Nephron (organoid): ENCODE data around the gene KSR2.
"Not testable (repeated sequence)": the region's sequence is repeated elsewhere in the genome, so short reads cannot be mapped to it uniquely, and the experiment has no call there.

Experiments used
- H3K27ac Mint-ChIP-seq, 3 experiments: 2 replicates each; pipeline ENCODE4 v1.8.0; 2020; ENCODE audit warnings: mixed read lengths in 3 of 3, mild to moderate bottlenecking in 2 of 3, moderate library complexity in 1 of 3
- H3K27me3 Mint-ChIP-seq: 2 replicates; pipeline ENCODE4 v1.8.0; 2021; ENCODE audit warnings: low read depth, mild to moderate bottlenecking, moderate library complexity, mixed read lengths
- H3K36me3 Mint-ChIP-seq: 2 replicates; pipeline ENCODE4 v1.8.0; 2020; ENCODE audit warnings: low read depth, mixed read lengths
- H3K4me1 Mint-ChIP-seq: 2 replicates; pipeline ENCODE4 v1.8.0; 2020; ENCODE audit warnings: mixed read lengths
- H3K4me3 Mint-ChIP-seq, 3 experiments: 2 replicates each; pipeline ENCODE4 v1.8.0; 2020; ENCODE audit warnings: mild to moderate bottlenecking in 3 of 3, mixed read lengths in 3 of 3, moderate library complexity in 2 of 3
- H3K9me3 Mint-ChIP-seq: 2 replicates; pipeline ENCODE4 v1.8.0; 2020; ENCODE audit warnings: mixed read lengths
- CTCF ChIP-seq, 3 experiments: fragments of 200-600 bp; sonication (generic); IDR thresholded peaks; one replicate each; pipeline ENCODE4 v1.5.0; 2021; ENCODE audit warnings: antibody characterized with exemption in 3 of 3; ENCODE audit not compliant: unreplicated experiment in 3 of 3

The KSR2 gene

GRCh38 chr12:117807355-117807754, 161.4 kb downstream of the KSR2 start:
- TF ChIP-seq CTCF (IDR thresholded peaks at IDR 0.05; ENCODE audit: unreplicated experiment in 3 of 3) = no peak
- H3K27ac Mint-ChIP-seq = no peak overlapping the region
- H3K4me1 Mint-ChIP-seq = no peaks in the 10 kb centered on the region
- H3K9me3 Mint-ChIP-seq = no peaks in the 10 kb centered on the region
- no peaks in the 10 kb centered on the region for H3K36me3 Mint-ChIP-seq
- H3K27me3 Mint-ChIP-seq = peaks cover 35% of the 10 kb centered on the region
- H3K4me3 Mint-ChIP-seq = no peak overlapping the region

- Mint-ChIP-seq H3K4me1 (no peaks in the 10 kb centered on the region), H3K9me3 (no peaks in the 10 kb centered on the region), H3K27ac (no peak overlapping the region), H3K36me3 (no peaks in the 10 kb centered on the region), H3K4me3 (no peak overlapping the region), H3K27me3 (peaks cover 41% of the 10 kb centered on the region)
- TF ChIP-seq CTCF (IDR thresholded peaks at IDR 0.05; ENCODE audit: unreplicated experiment in 3 of 3) = no peak
These were observed 162.9 kb downstream of the KSR2 start for GRCh38 chr12:117805865-117806264.

DNA sequence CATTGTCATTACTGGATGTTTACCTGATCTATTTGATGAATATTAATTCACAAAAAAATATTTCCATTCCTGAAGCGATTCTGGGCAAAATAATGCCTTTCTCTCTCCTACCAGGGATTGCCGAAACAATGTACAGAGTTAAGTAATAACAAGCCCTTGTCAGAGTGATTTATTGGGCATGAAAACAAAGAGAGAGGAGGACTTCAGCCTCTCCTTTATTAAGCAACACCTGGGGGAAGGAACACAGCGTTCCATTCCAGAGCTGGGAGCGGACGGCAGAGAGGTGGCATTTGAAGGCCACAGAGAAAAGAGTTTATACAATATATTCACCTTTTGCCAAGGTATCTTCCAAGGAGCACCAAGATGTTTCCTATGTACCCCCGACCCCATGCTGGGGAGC, 165.8 kb downstream of the KSR2 start:
- Mint-ChIP-seq H3K36me3 (no peaks in the 10 kb centered on the region), H3K27ac (no peak overlapping the region), H3K9me3 (no peaks in the 10 kb centered on the region), H3K4me1 (no peaks in the 10 kb centered on the region), H3K4me3 (no peak overlapping the region), H3K27me3 (peaks cover 45% of the 10 kb centered on the region)
- TF ChIP-seq CTCF (IDR thresholded peaks at IDR 0.05; ENCODE audit: unreplicated experiment in 3 of 3) = no peak

DNA sequence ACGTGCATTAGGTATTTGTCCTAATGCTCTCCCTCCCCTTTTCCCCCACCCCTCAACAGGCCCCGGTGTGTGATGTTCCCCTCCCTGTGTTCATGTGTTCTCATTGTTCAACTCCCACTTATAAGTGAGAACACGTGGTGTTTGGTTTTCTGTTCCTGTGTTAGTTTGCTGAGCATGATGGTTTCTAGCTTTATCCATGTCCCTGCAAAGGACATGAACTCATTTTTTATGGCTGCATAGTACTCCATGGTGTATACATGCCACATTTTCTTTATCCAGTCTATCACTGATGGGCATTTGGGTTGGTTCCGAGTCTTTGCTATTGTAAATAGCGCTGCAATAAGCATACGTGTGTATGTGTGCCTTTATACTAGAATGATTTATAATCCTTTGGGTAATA, 168.1 kb downstream of the KSR2 start:
- H3K4me3 Mint-ChIP-seq, H3K4me1 Mint-ChIP-seq: not testable (repeated sequence)
- H3K27me3 Mint-ChIP-seq = peaks cover 50% of the 10 kb centered on the region

GRCh38 chr12:117797202-117797601, 171.6 kb downstream of the KSR2 start:
- Mint-ChIP-seq H3K9me3 (no peaks in the 10 kb centered on the region), H3K27ac (no peak overlapping the region), H3K36me3 (no peaks in the 10 kb centered on the region), H3K4me1 (no peaks in the 10 kb centered on the region), H3K4me3 (no peak overlapping the region), H3K27me3 (peaks cover 35% of the 10 kb centered on the region)
- no peak for TF ChIP-seq CTCF (IDR thresholded peaks at IDR 0.05; ENCODE audit: unreplicated experiment in 3 of 3)

More for the DNA sequence above, 168.1 kb downstream of the KSR2 start:
- not testable (repeated sequence) for H3K9me3 Mint-ChIP-seq, H3K27ac Mint-ChIP-seq, H3K36me3 Mint-ChIP-seq

GRCh38 chr12:117792877-117793424, 175.8 kb downstream of the KSR2 start:
- H3K4me3 Mint-ChIP-seq = no peak overlapping the region
- no peaks in the 10 kb centered on the region for H3K36me3 Mint-ChIP-seq
- H3K4me1 Mint-ChIP-seq = no peaks in the 10 kb centered on the region
- TF ChIP-seq CTCF (IDR thresholded peaks at IDR 0.05; ENCODE audit: unreplicated experiment in 3 of 3) = no peak
- no peak overlapping the region for H3K27ac Mint-ChIP-seq
- H3K9me3 Mint-ChIP-seq = no peaks in the 10 kb centered on the region
- peaks cover 24% of the 10 kb centered on the region for H3K27me3 Mint-ChIP-seq
